GM13976 (cell line): ENCODE data around the gene KLHDC4.
"Not testable (repeated sequence)": the region's sequence is repeated elsewhere in the genome, so short reads cannot be mapped to it uniquely, and the experiment has no call there.

Source experiments
- DNase-seq: peaks from one replicate; pipeline ENCODE4 v3.0.0; 2012; ENCODE audit warnings: low spot score
- CTCF ChIP-seq: IDR thresholded peaks from 2 replicates; pipeline ENCODE4 v1.5.1; 2012; ENCODE audit warnings: borderline replicate concordance, mild to moderate bottlenecking; ENCODE audit not compliant: insufficient read depth; ENCODE audit errors: extremely low read depth, missing control alignments, control extremely low read depth
- in situ Hi-C: fragments of 300-500 bp; cut with MboI; formaldehyde crosslinking; loops from one replicate; pipeline ENCODE4 v1.12.0; 2022; ENCODE audit warnings: low sequenced_read_pairs, mixed read lengths, inconsistent platforms; ENCODE audit not compliant: unreplicated experiment

The KLHDC4 gene

DNA sequence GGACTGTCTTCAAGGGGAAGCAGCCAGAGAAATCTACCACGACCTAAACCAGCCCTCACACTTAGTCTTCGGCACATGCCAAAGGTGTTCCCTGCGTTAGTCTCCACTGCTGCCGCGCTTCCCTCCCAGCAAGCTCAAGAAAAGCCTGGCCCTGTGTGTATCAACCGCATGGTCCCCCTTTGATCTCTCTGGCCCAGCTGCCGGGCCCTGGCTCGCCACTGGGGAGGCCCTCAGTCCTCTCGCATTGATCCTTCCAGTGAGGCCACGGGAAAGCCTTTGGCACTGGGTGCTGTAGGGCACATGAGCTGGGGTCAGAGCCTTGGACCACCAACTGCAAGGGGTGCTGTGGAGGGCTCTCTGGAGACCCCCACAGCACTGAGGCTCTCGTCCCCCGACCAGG, 29.6 kb upstream of the KLHDC4 start:
- TF ChIP-seq CTCF, result no peak
- no peak for DNase-seq
- in situ Hi-C loops, result no loop called here

GRCh38 chr16:87794485-87795078, 28.8 kb upstream of the KLHDC4 start:
- TF ChIP-seq CTCF, result no peak
- in situ Hi-C loops, result no loop called here
- no peak for DNase-seq

DNA sequence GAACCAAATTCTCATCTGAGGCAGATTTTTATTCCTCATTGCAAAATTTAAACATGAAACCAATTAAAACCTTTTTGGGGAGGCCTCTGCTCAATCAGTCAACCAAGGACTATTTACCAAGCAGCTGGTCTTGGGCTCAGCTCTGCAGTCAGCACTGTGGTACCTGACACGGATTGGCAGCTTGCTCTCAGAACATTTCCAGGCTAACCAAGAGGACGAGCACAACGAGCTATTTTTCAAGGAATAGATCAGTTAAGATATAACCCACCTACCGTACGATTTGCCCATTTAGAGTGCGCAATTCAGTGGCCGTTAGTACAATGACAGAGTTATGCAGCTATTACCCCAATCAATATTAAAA, 26.4 kb upstream of the KLHDC4 start:
- in situ Hi-C loops, result no loop called here
- no peak for TF ChIP-seq CTCF
- DNase-seq, result no peak

- in situ Hi-C loops, result no loop called here
- DNase-seq, result no peak
- no peak for TF ChIP-seq CTCF
These were observed 25.8 kb upstream of the KLHDC4 start for GRCh38 chr16:87791295-87792204.

DNA sequence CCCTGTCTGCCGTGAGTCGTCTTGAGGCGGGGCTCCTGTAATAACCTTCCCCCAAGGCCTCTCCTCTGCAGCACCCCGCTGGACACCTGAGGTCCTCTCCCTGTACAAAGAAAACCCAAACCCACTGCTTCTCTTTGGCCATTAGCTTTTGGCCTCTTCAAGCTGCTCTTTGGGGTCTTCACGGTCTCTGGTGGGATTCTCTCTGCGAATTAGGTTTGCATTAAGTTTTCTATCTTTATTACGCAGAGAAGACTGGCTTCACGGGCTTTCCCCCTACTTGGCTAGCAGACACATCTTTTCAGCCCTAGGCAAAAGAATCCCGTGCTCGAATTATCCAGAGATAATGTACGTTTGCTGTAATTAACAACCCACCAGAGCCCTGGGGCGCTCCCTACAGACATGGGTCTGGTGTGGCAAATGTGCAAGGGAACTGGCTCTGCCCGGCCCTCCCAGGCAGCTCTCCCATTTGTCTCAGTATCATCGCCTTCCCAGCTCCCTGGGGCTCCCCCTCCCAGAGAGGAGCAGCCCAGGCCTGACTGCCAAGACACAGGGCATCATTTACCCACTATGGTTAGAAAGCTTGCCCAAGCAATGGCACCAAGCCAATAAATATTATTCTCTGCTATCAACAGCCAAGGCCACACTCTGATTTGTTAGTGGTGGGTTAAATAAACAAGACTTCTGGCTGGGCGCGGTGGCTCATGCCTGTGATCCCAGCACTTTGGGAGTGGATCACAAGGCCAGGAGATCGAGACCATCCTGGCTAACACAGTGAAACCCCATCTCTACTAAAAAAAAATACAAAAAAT, 24.7 kb upstream of the KLHDC4 start:
- in situ Hi-C loops, result no loop called here
- no peak for DNase-seq
- TF ChIP-seq CTCF, result no peak

GRCh38 chr16:87789437-87790291, 23.9 kb upstream of the KLHDC4 start:
- in situ Hi-C loops, result no loop called here
- no peak for TF ChIP-seq CTCF
- DNase-seq, result no peak

GRCh38 chr16:87788730-87789436, 23.1 kb upstream of the KLHDC4 start:
- in situ Hi-C loops, DNase-seq: not testable (repeated sequence)

DNA sequence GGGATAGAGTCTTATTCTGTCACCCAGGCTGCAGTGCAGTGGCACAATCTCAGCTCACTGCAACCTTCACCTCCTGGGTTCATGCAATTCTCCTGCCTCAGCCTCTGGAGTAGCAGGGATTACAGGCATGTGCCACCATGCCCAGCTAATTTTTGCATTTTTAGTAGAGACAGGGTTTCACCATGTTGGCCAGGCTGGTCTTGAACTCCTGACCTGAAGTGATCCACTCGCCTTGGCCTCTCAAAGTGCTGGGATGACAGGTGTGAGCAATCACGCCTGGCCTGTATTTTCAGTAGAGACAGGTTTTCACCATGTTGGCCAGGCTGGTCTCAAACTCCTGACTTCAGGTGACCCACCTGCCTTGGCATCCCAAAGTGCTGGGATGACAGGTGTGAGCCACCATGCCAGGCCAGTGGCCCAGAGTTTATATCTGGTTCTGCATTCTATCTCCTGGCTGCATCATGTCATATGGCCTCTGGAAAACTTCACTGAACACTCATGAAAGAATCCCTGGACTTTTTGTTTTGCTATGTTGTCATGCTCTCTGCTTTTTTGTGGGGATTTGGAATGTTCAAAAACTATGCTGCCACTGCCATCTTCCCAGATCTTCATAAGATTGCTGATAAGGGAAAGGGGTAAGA, 21.8 kb upstream of the KLHDC4 start:
- DNase-seq, in situ Hi-C loops: not testable (repeated sequence)
